Stromal cell of bone marrow (primary cell): ENCODE results near the gene MED1.

Experiments used
- DNase-seq: peaks from one replicate; pipeline ENCODE4 v3.0.0-alpha.2; 2012; ENCODE audit warnings: low read depth

MED1 gene

GRCh38 chr17:39360537-39360936, 90.5 kb downstream of the MED1 start:
- DNase-seq: no peak

GRCh38 chr17:39359994-39360393, 91.1 kb downstream of the MED1 start:
- DNase-seq: no peak

DNA sequence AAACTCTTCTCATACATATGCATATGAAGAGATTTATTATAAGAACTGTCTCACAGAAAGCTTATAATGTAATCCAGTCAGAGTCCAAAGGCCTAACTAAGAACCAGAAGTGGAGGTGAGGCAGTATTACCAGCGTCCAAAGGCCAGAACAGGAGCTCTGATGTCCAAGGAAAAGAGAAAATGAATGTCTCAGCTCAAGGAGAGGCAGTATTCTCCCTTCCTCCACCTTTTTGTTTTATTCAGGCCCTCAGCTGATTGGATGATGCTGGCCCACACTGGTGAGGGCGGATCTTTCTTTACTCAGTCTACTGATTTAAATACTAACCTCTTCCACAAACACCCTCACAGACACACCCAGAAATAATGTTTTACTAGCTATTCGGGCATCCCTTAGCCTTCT, 93.1 kb downstream of the MED1 start:
- no peak for DNase-seq

GRCh38 chr17:39357488-39357887, 93.6 kb downstream of the MED1 start:
- no peak for DNase-seq
